Kidney (tissue), 14 donors: ENCODE measurements around the gene CCDC27. TPM values are rescaled to one million over a fixed set of nuclear protein-coding genes. Genes with fewer than 3 reads are reported as not detected.

ENCODE experiments used
- DNase-seq, 5 donors: peaks; one replicate each; pipeline ENCODE4 v3.0.0-alpha.2; 2013 to 2020
- FAIRE-seq: peaks from 2 replicates; lab custom pipeline; 2012; peaks lifted over from hg19 to GRCh38; lab: Jason Lieb, UNC
- H3K27ac ChIP-seq, 2 donors: one replicate each; pipeline ENCODE4 v1.7.0; 2013; ENCODE audit warnings: low read depth in 2 of 2, low read length in 2 of 2, inconsistent platforms in 1 of 2
- H3K27me3 ChIP-seq: one replicate; pipeline ENCODE4 v1.7.1; 2013; ENCODE audit warnings: low read length, inconsistent platforms; ENCODE audit not compliant: control insufficient read depth, insufficient read depth
- H3K36me3 ChIP-seq, 3 donors: one replicate each; pipeline versions ENCODE4 v1.7.0 to v1.7.1; 2013; ENCODE audit warnings: low read length in 3 of 3, control low read depth in 1 of 3, inconsistent platforms in 1 of 3; ENCODE audit not compliant: insufficient read depth in 3 of 3, control insufficient read depth in 2 of 3
- H3K4me1 ChIP-seq, 3 donors: one replicate each; pipeline versions ENCODE4 v1.7.0 to v1.7.1; 2013; ENCODE audit warnings: low read length in 3 of 3, inconsistent platforms in 1 of 3, low read depth in 1 of 3; ENCODE audit not compliant: control insufficient read depth in 2 of 3, insufficient read depth in 2 of 3
- H3K4me3 ChIP-seq, 3 donors: one replicate each; pipeline versions ENCODE4 v1.7.0 to v1.8.1; 2013; ENCODE audit warnings: low read length in 3 of 3, control low read depth in 1 of 3, inconsistent platforms in 1 of 3
- H3K9ac ChIP-seq, 3 donors: one replicate each; pipeline versions ENCODE4 v1.7.0 to v1.7.1; 2013; ENCODE audit warnings: low read length in 3 of 3, control low read depth in 1 of 3, inconsistent platforms in 1 of 3
- H3K9me3 ChIP-seq, 3 donors: one replicate each; pipeline versions ENCODE4 v1.7.0 to v1.7.1; 2013; ENCODE audit warnings: low read length in 3 of 3, control low read depth in 1 of 3, inconsistent platforms in 1 of 3; ENCODE audit not compliant: control insufficient read depth in 2 of 3, insufficient read depth in 1 of 3
- CTCF ChIP-seq: IDR thresholded peaks from 3 replicates; pipeline ENCODE4 v1.5.1; 2012; ENCODE audit warnings: mild to moderate bottlenecking, moderate library complexity, borderline replicate concordance; ENCODE audit not compliant: insufficient read depth; ENCODE audit errors: extremely low read depth
- intact Hi-C: fragments of 100-400 bp; cut with DNase I; formaldehyde crosslinking; loops from one replicate; pipeline ENCODE4 v1.11.1; 2022
- polyA plus RNA-seq: library from polyadenylated mRNA; stranded (reverse); fragments of 350-450 nt; fragmentation: Illumina TruSeq; extraction: RNeasy Lipid Tissue Mini Kit (QIAGEN cat#74804); gene quantifications from one replicate; pipeline ENCODE4 v1.2.3, GENCODE V29; 2014; ENCODE audit warnings: low read depth, low replicate concordance; ENCODE audit not compliant: insufficient read depth
- total RNA-seq: library from RNA; stranded (reverse); fragmentation: NEBNext Ultra II Directional; extraction: Animal tissue kit (Norgen Biotek cat#: 25700); gene quantifications from one replicate; pipeline ENCODE4 v1.2.1, GENCODE V29; 2021
- donor health status: control.
- donor health status: control.
- donor health status: control.
- donor health status: control.
- donor health status: control.
- donor health status: DM: yes; HTN: yes; CAD: no.
- donor health status: Normal renal cell carcinoma (clear cell type).

The CCDC27 gene
- total and polyA plus RNA-seq, 2 donors from 2014 or later: not detected

- Histone ChIP-seq H3K9me3 (no peaks in the 10 kb centered on the region), H3K27ac (no peak overlapping the region), H3K27me3 (no peaks in the 10 kb centered on the region), H3K4me3 (no peak overlapping the region), H3K9ac (no peak overlapping the region), H3K4me1 (no peaks in the 10 kb centered on the region), H3K36me3 (peaks cover 2 to 3% (median 2%) of the 10 kb centered on the region in 3 donors)
- FAIRE-seq: no peak
- intact Hi-C loops: no loop called here
- no peak for DNase-seq
- no peak for TF ChIP-seq CTCF
Observed at GRCh38 chr1:3733094-3733882, 19.0 kb upstream of the CCDC27 start.

- no peak for FAIRE-seq
- no peak for DNase-seq
Observed at GRCh38 chr1:3733883-3734589, 18.2 kb upstream of the CCDC27 start.

DNA sequence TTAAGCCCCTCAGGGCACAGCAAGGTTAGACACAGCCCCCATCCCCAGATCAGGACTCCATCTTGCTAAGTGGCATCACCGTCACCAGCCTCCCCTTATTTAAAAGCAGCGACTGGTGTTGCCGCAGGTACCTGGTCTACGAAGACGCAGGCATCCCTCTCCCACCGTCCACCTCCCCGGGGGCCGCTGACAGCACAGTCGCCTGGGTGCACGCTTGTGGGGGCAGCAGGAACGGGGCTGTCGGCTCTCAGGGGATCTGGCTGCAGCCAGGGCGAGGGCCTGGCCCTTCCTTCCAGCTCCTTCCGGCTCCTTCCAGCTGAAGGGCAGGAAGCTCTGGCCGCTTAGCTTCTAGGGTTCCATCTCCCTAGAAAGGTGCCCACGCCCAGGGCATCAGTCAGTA, 17.6 kb upstream of the CCDC27 start:
- intact Hi-C loops: no loop called here
- Histone ChIP-seq H3K4me3 (no peak overlapping the region), H3K27ac (no peak overlapping the region), H3K36me3 (peaks cover 2 to 14% (median 2%) of the 10 kb centered on the region in 3 donors), H3K9me3 (no peaks in the 10 kb centered on the region), H3K9ac (no peak overlapping the region), H3K4me1 (no peaks in the 10 kb centered on the region), H3K27me3 (no peaks in the 10 kb centered on the region)
- FAIRE-seq (no peak), DNase-seq (peak in 1 of 5 donors; percentile 69)
- TF ChIP-seq CTCF: no peak

More at GRCh38 chr1:3733883-3734589, 18.2 kb upstream of the CCDC27 start:
- Histone ChIP-seq H3K4me3 (no peak overlapping the region), H3K27ac (no peak overlapping the region), H3K27me3 (no peaks in the 10 kb centered on the region), H3K36me3 (peaks cover 2 to 9% (median 2%) of the 10 kb centered on the region in 3 donors), H3K4me1 (no peaks in the 10 kb centered on the region), H3K9ac (no peak overlapping the region), H3K9me3 (no peaks in the 10 kb centered on the region)
- intact Hi-C loops: no loop called here
- no peak for TF ChIP-seq CTCF
